H9 (cell line): ENCODE data around the gene NCKAP5. TPM values are rescaled to one million over a fixed set of nuclear protein-coding genes. Genes with fewer than 3 reads are reported as not detected.

Experiments
- DNase-seq: peaks from one replicate; pipeline ENCODE4 v3.0.0-alpha.2; 2017
- H2AFZ ChIP-seq: one replicate; pipeline ENCODE4 v1.6.1; 2013; ENCODE audit warnings: mild to moderate bottlenecking, low read length, control low read depth, moderate library complexity
- H2AK5ac ChIP-seq: 2 replicates; pipeline ENCODE4 v1.6.1; 2013; ENCODE audit warnings: low read length, control low read depth, mixed read lengths; ENCODE audit not compliant: insufficient read length
- H2BK120ac ChIP-seq: one replicate; pipeline ENCODE4 v1.6.1; 2013; ENCODE audit warnings: low read depth, mild to moderate bottlenecking, low read length, control low read depth, inconsistent platforms; ENCODE audit not compliant: poor library complexity, severe bottlenecking
- H2BK12ac ChIP-seq: 2 replicates; pipeline ENCODE4 v1.6.1; 2013; ENCODE audit warnings: low read length, control low read depth, mixed read lengths, low read depth; ENCODE audit not compliant: insufficient read length
- H2BK15ac ChIP-seq: 2 replicates; pipeline ENCODE4 v1.6.1; 2013; ENCODE audit warnings: low read depth, low read length, control low read depth
- H2BK20ac ChIP-seq: one replicate; pipeline ENCODE4 v1.6.1; 2013; ENCODE audit warnings: low read depth, mild to moderate bottlenecking, low read length, control low read depth, inconsistent platforms; ENCODE audit not compliant: poor library complexity, severe bottlenecking
- H2BK5ac ChIP-seq: 2 replicates; pipeline ENCODE4 v1.6.1; 2013; ENCODE audit warnings: low read length, control low read depth, mixed read lengths; ENCODE audit not compliant: insufficient read length
- H3K14ac ChIP-seq: 2 replicates; pipeline ENCODE4 v1.6.1; 2013; ENCODE audit warnings: low read length, control low read depth; ENCODE audit not compliant: insufficient read depth
- H3K18ac ChIP-seq: 2 replicates; pipeline ENCODE4 v1.6.1; 2013; ENCODE audit warnings: low read depth, mild to moderate bottlenecking, mixed read lengths, low read length, control low read depth; ENCODE audit not compliant: insufficient read length
- H3K23ac ChIP-seq: 2 replicates; pipeline ENCODE4 v1.6.1; 2013; ENCODE audit warnings: low read length, control low read depth, mixed read lengths, low read depth; ENCODE audit not compliant: insufficient read length
- H3K23me2 ChIP-seq: 2 replicates; pipeline ENCODE4 v1.6.1; 2013; ENCODE audit warnings: low read depth, mild to moderate bottlenecking, mixed read lengths, low read length, control low read depth; ENCODE audit not compliant: insufficient read length, poor library complexity, severe bottlenecking
- H3K27ac ChIP-seq: 2 replicates; pipeline ENCODE4 v1.5.1; 2013; ENCODE audit warnings: low read length, control low read depth, mixed read lengths, low read depth; ENCODE audit not compliant: insufficient read length
- H3K27me3 ChIP-seq: 2 replicates; pipeline ENCODE4 v1.6.1; 2013; ENCODE audit warnings: low read length, control low read depth, inconsistent platforms; ENCODE audit not compliant: insufficient read depth
- H3K4ac ChIP-seq: 2 replicates; pipeline ENCODE4 v1.6.1; 2013; ENCODE audit warnings: low read depth, mild to moderate bottlenecking, control low read depth, inconsistent platforms, low read length, moderate library complexity
- H3K4me1 ChIP-seq: 2 replicates; pipeline ENCODE4 v1.6.1; 2013; ENCODE audit warnings: low read length, control low read depth, inconsistent platforms; ENCODE audit not compliant: insufficient read depth
- H3K4me2 ChIP-seq: 2 replicates; pipeline ENCODE4 v1.6.1; 2013; ENCODE audit warnings: low read length, control low read depth, mixed read lengths; ENCODE audit not compliant: insufficient read length, insufficient read depth
- H3K56ac ChIP-seq: 2 replicates; pipeline ENCODE4 v1.6.1; 2013; ENCODE audit warnings: low read depth, mild to moderate bottlenecking, mixed read lengths, low read length, control low read depth; ENCODE audit not compliant: insufficient read length
- H3K79me1 ChIP-seq: 2 replicates; pipeline ENCODE4 v1.6.1; 2013; ENCODE audit warnings: low read depth, mild to moderate bottlenecking, moderate library complexity, low read length, control low read depth, inconsistent platforms; ENCODE audit not compliant: insufficient read depth, poor library complexity, severe bottlenecking
- H3K79me2 ChIP-seq: 2 replicates; pipeline ENCODE4 v1.6.1; 2013; ENCODE audit warnings: low read length, control low read depth, inconsistent platforms; ENCODE audit not compliant: insufficient read depth
- H3K9ac ChIP-seq: 2 replicates; pipeline ENCODE4 v1.6.1; 2013; ENCODE audit warnings: low read length, control low read depth, mixed read lengths; ENCODE audit not compliant: insufficient read length; ENCODE audit errors: extremely low read depth
- H3K9me3 ChIP-seq: one replicate; pipeline ENCODE4 v1.6.1; 2013; ENCODE audit warnings: low read depth, low read length, inconsistent platforms; ENCODE audit not compliant: control insufficient read depth
- H3T11ph ChIP-seq: one replicate; pipeline ENCODE4 v1.6.1; 2013; ENCODE audit warnings: mild to moderate bottlenecking, low read length, control low read depth, inconsistent platforms
- H4K20me1 ChIP-seq: one replicate; pipeline ENCODE4 v1.6.1; 2013; ENCODE audit not compliant: control insufficient read depth, insufficient read length, insufficient read depth
- H4K5ac ChIP-seq: 2 replicates; pipeline ENCODE4 v1.6.1; 2013; ENCODE audit warnings: low read depth, mild to moderate bottlenecking, mixed read lengths, low read length, control low read depth; ENCODE audit not compliant: insufficient read length
- H4K8ac ChIP-seq: replicated peaks from 2 replicates; pipeline ENCODE4 v1.6.1; 2013; ENCODE audit warnings: low read length, control low read depth, mixed read lengths, low read depth; ENCODE audit not compliant: insufficient read length
- H4K91ac ChIP-seq: 2 replicates; pipeline ENCODE4 v1.6.1; 2013; ENCODE audit warnings: low read depth, mild to moderate bottlenecking, moderate library complexity, mixed read lengths, low read length, control low read depth; ENCODE audit not compliant: insufficient read length
- H3K27ac Mint-ChIP-seq, 3 experiments: 2 replicates in 2 of 3; 3 replicates in 1 of 3; pipeline ENCODE4 v1.8.0; 2020 to 2021; ENCODE audit warnings: mixed read lengths in 3 of 3, mild to moderate bottlenecking in 1 of 3, moderate library complexity in 1 of 3
- H3K27me3 Mint-ChIP-seq: 2 replicates; pipeline ENCODE4 v1.8.0; 2021; ENCODE audit warnings: low read depth, mild to moderate bottlenecking, moderate library complexity, mixed read lengths
- H3K36me3 Mint-ChIP-seq, 3 experiments: 2 replicates in 2 of 3; 3 replicates in 1 of 3; pipeline ENCODE4 v1.8.0; 2020 to 2021; ENCODE audit warnings: low read depth in 3 of 3, mixed read lengths in 3 of 3; ENCODE audit not compliant: insufficient read depth in 1 of 3
- H3K4me1 Mint-ChIP-seq, 2 experiments: 2 replicates each; pipeline ENCODE4 v1.8.0; 2020; ENCODE audit warnings: mixed read lengths in 2 of 2
- H3K4me3 Mint-ChIP-seq, 2 experiments: 2 replicates in 1 of 2; 3 replicates in 1 of 2; pipeline ENCODE4 v1.8.0; 2020 to 2021; ENCODE audit warnings: mild to moderate bottlenecking in 2 of 2, mixed read lengths in 2 of 2, moderate library complexity in 1 of 2
- H3K9me3 Mint-ChIP-seq, 2 experiments: 2 replicates in 1 of 2; 3 replicates in 1 of 2; pipeline ENCODE4 v1.8.0; 2020; ENCODE audit warnings: mild to moderate bottlenecking in 2 of 2, mixed read lengths in 2 of 2, moderate library complexity in 1 of 2
- CTCF ChIP-seq: fragments of 200-600 bp; sonication (generic); conservative IDR thresholded peaks from 3 replicates; pipeline ENCODE4 v1.8.0; 2021; ENCODE audit warnings: antibody characterized with exemption, mild to moderate bottlenecking
- WGBS: extraction: QIAGEN DNeasy Blood & Tissue Kit; methylation state at CpG from one replicate; pipeline ENCODE4 v1.1.7; 2013; ENCODE audit warnings: missing lambda C conversion rate, low lambda C conversion rate, mixed read lengths; ENCODE audit not compliant: insufficient read length; ENCODE audit errors: extremely low coverage; 5-methylcytosine and 5-hydroxymethylcytosine counted together
- total RNA-seq: library from RNA; stranded (reverse); gene quantifications from 2 replicates; pipeline ENCODE4 v1.2.1, GENCODE V29; 2021

Gene NCKAP5
- total RNA-seq, 1 experiment from 2014 or later: 0.26 TPM

GRCh38 chr2:132915812-132916549, 652.3 kb downstream of the NCKAP5 start:
- no peaks in the 10 kb centered on the region for H4K20me1 ChIP-seq
- no peaks in the 10 kb centered on the region for H3K9me3 ChIP-seq
- no peaks in the 10 kb centered on the region for H3K4me1 ChIP-seq
- H3K4me2 ChIP-seq: no peak overlapping the region
- H3K4ac ChIP-seq: no peak overlapping the region
- Mint-ChIP-seq H3K4me3 (no peak overlapping the region), H3K27ac (no peak overlapping the region), H3K36me3 (no peaks in the 10 kb centered on the region), H3K27me3 (no peaks in the 10 kb centered on the region), H3K4me1 (peaks cover 6 to 7% of the 10 kb centered on the region in 2 experiments; a peak in 3 of 4 replicates), H3K9me3 (no peaks in the 10 kb centered on the region)
- H2BK20ac ChIP-seq: no peak overlapping the region
- H3K9ac ChIP-seq: no peak overlapping the region
- no peaks in the 10 kb centered on the region for H3K23me2 ChIP-seq
- no peak for DNase-seq
- H4K8ac ChIP-seq: no peak overlapping the region
- no peak overlapping the region for H2BK5ac ChIP-seq
- no CpG with 5 or more reads among the region's 6 CpGs for WGBS
- no peak overlapping the region for H4K5ac ChIP-seq
- no peak overlapping the region for H4K91ac ChIP-seq
- no peak overlapping the region for H2BK120ac ChIP-seq
- no peak overlapping the region for H3K18ac ChIP-seq
- no peak overlapping the region for H2AK5ac ChIP-seq
- H3K79me2 ChIP-seq: no peaks in the 10 kb centered on the region
- no peak overlapping the region for H3K56ac ChIP-seq
- H3K23ac ChIP-seq: no peak overlapping the region
- no peaks in the 10 kb centered on the region for H3K27me3 ChIP-seq
- H3T11ph ChIP-seq: no peak overlapping the region
- no peak overlapping the region for H3K14ac ChIP-seq
- no peak overlapping the region for H3K27ac ChIP-seq
- H2AFZ ChIP-seq: no peak overlapping the region
- no peaks in the 10 kb centered on the region for H3K79me1 ChIP-seq
- H2BK15ac ChIP-seq: no peak overlapping the region
- no peak for TF ChIP-seq CTCF
- H2BK12ac ChIP-seq: no peak overlapping the region
